Natural killer cell (primary cell): ENCODE results near the gene DKKL1. TPM values are rescaled to one million over a fixed set of nuclear protein-coding genes. Genes with fewer than 3 reads are reported as not detected.

Source experiments
- ATAC-seq, 3 donors: fragments of 150-1000 bp in 2 of 3; fragments of 200-7000 bp in 1 of 3; cut with Tn5 transposase; 1 replicate in 1 of 3; 2 replicates in 2 of 3; pipeline ENCODE4 v1.10.0; 2021; ENCODE audit warnings: mild to moderate bottlenecking in 2 of 3, moderate library complexity in 2 of 3
- DNase-seq, 2 donors: peaks; one replicate each; pipeline versions ENCODE4 v3.0.0 to v3.0.0-alpha.2; 2013 to 2021; ENCODE audit warnings: mixed read lengths in 1 of 2
- H3K27ac ChIP-seq: one replicate; pipeline ENCODE4 v1.5.1; 2013; ENCODE audit warnings: mild to moderate bottlenecking, low read length
- H3K27me3 ChIP-seq: one replicate; pipeline ENCODE4 v1.6.1; 2013; ENCODE audit warnings: low read length; ENCODE audit not compliant: control insufficient read depth, insufficient read depth
- H3K36me3 ChIP-seq: one replicate; pipeline ENCODE4 v1.6.1; 2013; ENCODE audit warnings: low read length; ENCODE audit not compliant: control insufficient read depth, insufficient read depth
- H3K4me1 ChIP-seq: one replicate; pipeline ENCODE4 v1.6.1; 2013; ENCODE audit warnings: low read length; ENCODE audit not compliant: control insufficient read depth, insufficient read depth
- H3K4me3 ChIP-seq: one replicate; pipeline ENCODE4 v1.5.1; 2013; ENCODE audit warnings: low read length
- H3K9me3 ChIP-seq: one replicate; pipeline ENCODE4 v1.6.1; 2013; ENCODE audit warnings: low read length; ENCODE audit not compliant: control insufficient read depth, insufficient read depth
- H3K27ac Mint-ChIP-seq, 2 donors: one replicate each; pipeline ENCODE4 v1.8.0; 2022; ENCODE audit warnings: mild to moderate bottlenecking in 2 of 2, mixed read lengths in 2 of 2, moderate library complexity in 1 of 2
- H3K27me3 Mint-ChIP-seq, 2 donors: one replicate each; pipeline ENCODE4 v1.8.0; 2022; ENCODE audit warnings: low read depth in 2 of 2, mixed read lengths in 2 of 2
- H3K36me3 Mint-ChIP-seq: one replicate; pipeline ENCODE4 v1.8.0; 2022; ENCODE audit warnings: mixed read lengths
- H3K4me1 Mint-ChIP-seq, 2 donors: one replicate each; pipeline ENCODE4 v1.8.0; 2022; ENCODE audit warnings: mixed read lengths in 2 of 2
- H3K4me3 Mint-ChIP-seq: one replicate; pipeline ENCODE4 v1.8.0; 2022; ENCODE audit warnings: mild to moderate bottlenecking, moderate library complexity, mixed read lengths
- H3K9me3 Mint-ChIP-seq, 2 donors: one replicate each; pipeline ENCODE4 v1.8.0; 2022; ENCODE audit warnings: mixed read lengths in 2 of 2
- CTCF ChIP-seq: fragments of 200-600 bp; IDR thresholded peaks from one replicate; pipeline ENCODE4 v1.8.0; 2022; ENCODE audit warnings: antibody characterized with exemption
- WGBS: methylation state at CpG from one replicate; pipeline ENCODE4 v1.1.7; 2013; ENCODE audit warnings: missing lambda C conversion rate; ENCODE audit not compliant: insufficient coverage; 5-methylcytosine and 5-hydroxymethylcytosine counted together
- intact Hi-C: fragments of 100-400 bp; cut with micrococcal nuclease; formaldehyde crosslinking; loops from one replicate; pipeline ENCODE4 v1.14.2; 2022
- total RNA-seq, 4 donors: library from RNA; stranded (reverse); fragments of 120-200 nt in 1 of 4; gene quantifications; one replicate each; pipeline versions ENCODE4 v1.2.3 to v1.2.4, GENCODE V29; 2013 to 2022

The DKKL1 gene
- total RNA-seq, 3 donors from 2014 or later (not counting 1 experiment from before 2014, with no cell fraction given) = not detected

GRCh38 chr19:49333418-49333805, 30.3 kb upstream of the DKKL1 start:
- DNase-seq = no peak
- Mint-ChIP-seq H3K4me1 (peaks cover 68 to 84% of the 10 kb centered on the region in 2 donors), H3K27ac (peak overlapping the region; percentile 97 to 98), H3K9me3 (no peaks in the 10 kb centered on the region), H3K4me3 (peak overlapping the region; percentile 83), H3K27me3 (no peaks in the 10 kb centered on the region), H3K36me3 (peaks cover 8% of the 10 kb centered on the region)
- no peak for ATAC-seq
- H3K27me3 ChIP-seq = no peaks in the 10 kb centered on the region
- WGBS = 36% methylated on average over 2 of the region's 3 CpGs
- H3K36me3 ChIP-seq = peaks cover 28% of the 10 kb centered on the region
- H3K4me1 ChIP-seq = peaks cover 71% of the 10 kb centered on the region
- no peak for TF ChIP-seq CTCF
- H3K4me3 ChIP-seq = no peak overlapping the region
- H3K9me3 ChIP-seq = no peaks in the 10 kb centered on the region
- intact Hi-C loops = no loop called here
- H3K27ac ChIP-seq = peak overlapping the region; percentile 84

DNA sequence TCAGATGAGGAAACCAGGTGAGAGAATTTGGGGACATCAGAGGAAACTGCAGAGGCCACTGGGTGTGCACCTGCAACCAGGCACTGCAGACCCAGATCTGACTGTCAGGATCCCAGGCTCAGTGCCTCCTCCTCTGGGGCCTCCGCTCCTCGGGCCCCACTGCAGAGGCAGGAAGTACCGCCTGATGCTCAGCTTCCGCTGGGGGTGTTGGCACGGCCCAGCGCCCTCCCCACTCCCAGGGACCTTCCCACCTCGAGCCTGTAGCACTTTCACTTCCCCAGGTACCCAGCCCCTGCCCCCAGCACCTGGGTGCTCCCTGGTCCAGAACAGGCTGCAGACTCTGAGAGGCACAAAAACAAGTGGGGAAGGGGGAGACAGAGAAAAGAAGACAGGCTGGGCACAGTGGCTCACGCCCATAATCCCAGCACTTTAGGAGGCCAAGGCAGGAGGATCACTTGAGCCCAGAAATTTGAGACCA, 29.8 kb upstream of the DKKL1 start:
- no peak for TF ChIP-seq CTCF
- peak; percentile 57 to 89 for DNase-seq
- peak; percentile 70 to 77 (median 74) for ATAC-seq
- H3K27ac ChIP-seq = peak overlapping the region; percentile 84
- Mint-ChIP-seq H3K27me3 (no peaks in the 10 kb centered on the region), H3K4me3 (peak overlapping the region; percentile 83), H3K9me3 (no peaks in the 10 kb centered on the region), H3K4me1 (peaks cover 67 to 87% of the 10 kb centered on the region in 2 donors), H3K27ac (peak overlapping the region; percentile 97 to 98), H3K36me3 (peaks cover 8% of the 10 kb centered on the region)
- H3K36me3 ChIP-seq = peaks cover 30% of the 10 kb centered on the region
- H3K4me1 ChIP-seq = peaks cover 75% of the 10 kb centered on the region
- 4% methylated on average over 8 of the region's 8 CpGs for WGBS
- peak overlapping the region; percentile 2 for H3K4me3 ChIP-seq
- no peaks in the 10 kb centered on the region for H3K27me3 ChIP-seq
- intact Hi-C loops = no loop called here
- H3K9me3 ChIP-seq = no peaks in the 10 kb centered on the region

DNA sequence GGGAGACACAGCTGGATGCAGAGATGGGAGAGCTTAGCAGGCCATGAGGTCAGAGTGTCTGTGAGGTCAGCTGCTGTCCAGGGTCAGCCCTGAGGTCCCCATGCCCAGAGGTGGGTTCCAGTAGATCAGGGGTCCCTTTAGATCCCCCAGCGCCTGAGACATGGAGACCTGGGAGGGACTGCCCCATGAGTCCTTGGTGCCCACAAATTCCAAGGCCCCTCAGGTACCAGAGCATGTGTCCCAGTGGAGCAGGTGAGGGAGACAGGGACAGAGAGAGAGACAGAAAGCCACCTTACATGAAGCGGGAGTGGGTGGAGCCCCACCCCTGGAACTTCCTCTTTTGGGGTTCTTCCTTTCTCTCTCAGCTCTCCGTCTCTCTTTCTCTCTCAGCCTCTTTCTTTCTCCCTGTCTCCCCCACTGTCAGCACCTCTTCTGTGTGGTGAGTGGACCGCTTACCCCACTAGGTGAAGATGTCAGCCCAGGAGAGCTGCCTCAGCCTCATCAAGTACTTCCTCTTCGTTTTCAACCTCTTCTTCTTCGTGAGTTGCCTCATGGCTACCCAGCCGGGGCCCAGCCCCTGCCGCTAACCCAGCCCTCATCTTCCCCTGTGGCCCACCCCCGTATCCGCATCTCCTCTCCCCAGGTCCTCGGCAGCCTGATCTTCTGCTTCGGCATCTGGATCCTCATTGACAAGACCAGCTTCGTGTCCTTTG, 28.4 kb upstream of the DKKL1 start, which contains the start of gene CD37:
Gene CD37, plus strand, starts transcription at position 336 of the 713 bp plus-strand sequence. Its CDS starts 135 bp downstream, at position 471.
- no peaks in the 10 kb centered on the region for H3K27me3 ChIP-seq
- TF ChIP-seq CTCF = no peak
- Mint-ChIP-seq H3K27ac (peak within 1 kb of the TSS; percentile 97 to 98), H3K9me3 (no peaks in the 10 kb centered on the region), H3K36me3 (peaks cover 4% of the 10 kb centered on the region), H3K4me3 (peak within 1 kb of the TSS; percentile 96), H3K27me3 (no peaks in the 10 kb centered on the region), H3K4me1 (peaks cover 70 to 89% of the 10 kb centered on the region in 2 donors)
- H3K27ac ChIP-seq = peak within 1 kb of the TSS; percentile 84
- WGBS = 0% methylated on average over 8 of the region's 13 CpGs
- H3K36me3 ChIP-seq = peaks cover 33% of the 10 kb centered on the region
- ATAC-seq = peak; percentile 59 to 77 (median 63)
- H3K9me3 ChIP-seq = no peaks in the 10 kb centered on the region
- peak within 1 kb of the TSS; percentile 59 for H3K4me3 ChIP-seq
- peaks cover 89% of the 10 kb centered on the region for H3K4me1 ChIP-seq
- intact Hi-C loops = loop anchor here (1.0 to 5.0 kb wide), 2 partner anchors 33 to 135 kb away; no protein-coding TSS in a partner anchor
- peak; percentile 53 to 73 for DNase-seq
